Fibroblast of lung (primary cell): ENCODE data around the gene THEM5. TPM values are rescaled to one million over a fixed set of nuclear protein-coding genes. Genes with fewer than 3 reads are reported as not detected.
"Not testable (repeated sequence)": the region's sequence is repeated elsewhere in the genome, so short reads cannot be mapped to it uniquely, and the experiment has no call there.

Source experiments
- DNase-seq, 2 donors: peaks; one replicate each; pipeline versions ENCODE4 v3.0.0 to v3.0.0-alpha.2; 2010; ENCODE audit warnings: low read depth in 2 of 2
- H2AFZ ChIP-seq: 2 replicates; pipeline ENCODE4 v1.5.1; 2012; ENCODE audit warnings: low read length, control low read depth, inconsistent platforms
- H3K27ac ChIP-seq: 2 replicates; pipeline ENCODE4 v1.5.1; 2011; ENCODE audit warnings: low read length, control low read depth; ENCODE audit not compliant: insufficient read depth
- H3K27me3 ChIP-seq: 2 replicates; pipeline ENCODE4 v1.5.1; 2011; ENCODE audit warnings: mild to moderate bottlenecking, low read length; ENCODE audit not compliant: control insufficient read depth, insufficient read depth
- H3K36me3 ChIP-seq: 2 replicates; pipeline ENCODE4 v1.5.1; 2011; ENCODE audit warnings: low read length; ENCODE audit not compliant: control insufficient read depth, insufficient read depth
- H3K4me1 ChIP-seq: 2 replicates; pipeline ENCODE4 v1.5.1; 2011; ENCODE audit warnings: low read length; ENCODE audit not compliant: control insufficient read depth, insufficient read depth; ENCODE audit errors: extremely low read depth
- H3K4me2 ChIP-seq: 2 replicates; pipeline ENCODE4 v1.5.1; 2011; ENCODE audit warnings: low read length, control low read depth; ENCODE audit not compliant: insufficient read depth; ENCODE audit errors: extremely low read depth
- H3K4me3 ChIP-seq, 4 experiments: fragments of 200-600 bp in 1 of 4; sonication (generic) in 1 of 4; replicated peaks in 1 of 4; 2 replicates each; pipeline ENCODE4 v1.5.1; 2011 to 2016; ENCODE audit warnings: low read length in 4 of 4, low read depth in 3 of 4, mild to moderate bottlenecking in 3 of 4, control low read depth in 2 of 4, inconsistent platforms in 1 of 4, mixed read lengths in 1 of 4; ENCODE audit not compliant: insufficient read depth in 1 of 4; ENCODE audit errors: control extremely low read depth in 1 of 4
- H3K79me2 ChIP-seq: 2 replicates; pipeline ENCODE4 v1.5.1; 2012; ENCODE audit warnings: mild to moderate bottlenecking, low read length, inconsistent platforms; ENCODE audit not compliant: control insufficient read depth, insufficient read depth
- H3K9ac ChIP-seq: 2 replicates; pipeline ENCODE4 v1.5.1; 2011; ENCODE audit warnings: mild to moderate bottlenecking, low read length, control low read depth; ENCODE audit not compliant: insufficient read depth
- H3K9me3 ChIP-seq: 2 replicates; pipeline ENCODE4 v1.5.1; 2012; ENCODE audit warnings: low read depth, low read length; ENCODE audit not compliant: control insufficient read depth, insufficient read depth
- H4K20me1 ChIP-seq: 2 replicates; pipeline ENCODE4 v1.5.1; 2011; ENCODE audit warnings: low read length; ENCODE audit not compliant: control insufficient read depth, insufficient read depth; ENCODE audit errors: extremely low read depth
- CTCF ChIP-seq, 2 donors: IDR thresholded peaks in 1 of 2; conservative IDR thresholded peaks in 1 of 2; 1 replicate in 1 of 2; 2 replicates in 1 of 2; pipeline ENCODE4 v1.5.1; 2011 to 2012; ENCODE audit warnings: low read length in 2 of 2, control low read depth in 1 of 2, inconsistent platforms in 1 of 2, low read depth in 1 of 2, mild to moderate bottlenecking in 1 of 2
- EZH2 ChIP-seq: IDR thresholded peaks from 2 replicates; pipeline ENCODE4 v1.5.1; 2012; ENCODE audit warnings: low read length, control low read depth, mild to moderate bottlenecking; ENCODE audit errors: missing control alignments
- polyA plus RNA-seq, 2 donors: library from polyadenylated mRNA; depleted of rRNA in 1 of 2; stranded (reverse) in 1 of 2; unstranded in 1 of 2; fragments of >200 nt; gene quantifications; 2 replicates each; pipeline ENCODE4 v1.2.1, GENCODE V29; 2011 to 2012; ENCODE audit warnings: missing spikeins in 1 of 2
- total RNA-seq: library from RNA; depleted of rRNA; stranded (reverse); fragments of >200 nt; gene quantifications from 2 replicates; pipeline ENCODE4 v1.2.1, GENCODE V29; 2014

The THEM5 gene
- total and polyA plus RNA-seq, 2 donors (not counting 1 experiment from before 2014, with no cell fraction given), result not detected

- Histone ChIP-seq H3K4me2 (no peak overlapping the region), H3K4me1 (no peaks in the 10 kb centered on the region), H3K4me3 (no peak overlapping the region), H3K36me3 (no peaks in the 10 kb centered on the region), H3K79me2 (no peaks in the 10 kb centered on the region), H3K27ac (no peak overlapping the region), H3K9me3 (no peaks in the 10 kb centered on the region), H2AFZ (no peak overlapping the region), H3K9ac (no peak overlapping the region), H3K27me3 (peaks cover 5% of the 10 kb centered on the region), H4K20me1 (no peaks in the 10 kb centered on the region)
- no peak for TF ChIP-seq CTCF (conservative IDR thresholded peaks at IDR 0.05 in 1 of 2, IDR thresholded peaks at IDR 0.05 in 1 of 2; ENCODE audit: low read depth in 1 of 2, low read length in 2 of 2)
- TF ChIP-seq EZH2, result no peak
- DNase-seq, result peak in 1 of 2 donors; percentile 28
Measured at GRCh38 chr1:151858030-151858746, 4.7 kb upstream of the THEM5 start.

GRCh38 chr1:151855933-151856332 is 2.4 kb upstream of the THEM5 start:
- Histone ChIP-seq H3K79me2 (no peaks in the 10 kb centered on the region), H3K36me3 (no peaks in the 10 kb centered on the region), H3K4me3 (no peak overlapping the region), H3K27me3 (peaks cover 19% of the 10 kb centered on the region), H3K4me2 (no peak overlapping the region), H2AFZ (no peak overlapping the region), H3K27ac (no peak overlapping the region), H4K20me1 (no peaks in the 10 kb centered on the region), H3K9me3 (no peaks in the 10 kb centered on the region), H3K9ac (no peak overlapping the region), H3K4me1 (no peaks in the 10 kb centered on the region)
- no peak for DNase-seq
- TF ChIP-seq EZH2 (no peak), CTCF (conservative IDR thresholded peaks at IDR 0.05 in 1 of 2, IDR thresholded peaks at IDR 0.05 in 1 of 2; ENCODE audit: low read depth in 1 of 2, low read length in 2 of 2) (no peak)

GRCh38 chr1:151855516-151855915 is 2.0 kb upstream of the THEM5 start:
- H3K4me2 ChIP-seq, H3K4me3 ChIP-seq, H2AFZ ChIP-seq, H3K9ac ChIP-seq, H3K4me1 ChIP-seq, H4K20me1 ChIP-seq, DNase-seq, H3K27ac ChIP-seq, H3K36me3 ChIP-seq, H3K79me2 ChIP-seq, H3K9me3 ChIP-seq: not testable (repeated sequence)
- peaks cover 19% of the 10 kb centered on the region for H3K27me3 ChIP-seq
